ENCODE measurements around the gene ECM1.

Gene ECM1

GRCh38 chr1:150511985-150512660 lies 4.2 kb downstream of the ECM1 start:
- in situ Hi-C loops (cut with MboI; ENCODE audit: low sequenced_read_pairs), result no loop called here

GRCh38 chr1:150512846-150513245 lies 4.9 kb downstream of the ECM1 start:
- in situ Hi-C loops (cut with MboI; ENCODE audit: low sequenced_read_pairs), result no loop called here

GRCh38 chr1:150513351-150513791 lies 5.5 kb downstream of the ECM1 start:
- in situ Hi-C loops (cut with MboI; ENCODE audit: low sequenced_read_pairs), result no loop called here

GRCh38 chr1:150514260-150514659 lies 6.4 kb downstream of the ECM1 start:
- in situ Hi-C loops (cut with MboI; ENCODE audit: low sequenced_read_pairs), result no loop called here

- in situ Hi-C loops (cut with MboI; ENCODE audit: low sequenced_read_pairs), result no loop called here
Observed at GRCh38 chr1:150514913-150515327, 7.0 kb downstream of the ECM1 start.

GRCh38 chr1:150515328-150516049 lies 7.6 kb downstream of the ECM1 start, which contains the start of gene FALEC:
FALEC (plus strand) TSS chr1:150515752.
- in situ Hi-C loops (cut with MboI; ENCODE audit: low sequenced_read_pairs), result no loop called here

- in situ Hi-C loops (cut with MboI; ENCODE audit: low sequenced_read_pairs), result no loop called here
Observed at GRCh38 chr1:150516050-150516591, 8.2 kb downstream of the ECM1 start.

- in situ Hi-C loops (cut with MboI; ENCODE audit: low sequenced_read_pairs), result no loop called here
Observed at GRCh38 chr1:150516616-150517015, 8.7 kb downstream of the ECM1 start.

GRCh38 chr1:150521196-150521968 lies 13.5 kb downstream of the ECM1 start:
- in situ Hi-C loops (cut with MboI; ENCODE audit: low sequenced_read_pairs), result no loop called here

- in situ Hi-C loops (cut with MboI; ENCODE audit: low sequenced_read_pairs), result no loop called here
Observed at GRCh38 chr1:150525348-150525747, 17.4 kb downstream of the ECM1 start.

GRCh38 chr1:150528196-150528595 lies 20.3 kb downstream of the ECM1 start:
- in situ Hi-C loops (cut with MboI; ENCODE audit: low sequenced_read_pairs), result no loop called here

GRCh38 chr1:150529017-150529416 lies 21.1 kb downstream of the ECM1 start:
- in situ Hi-C loops (cut with MboI; ENCODE audit: low sequenced_read_pairs), result no loop called here

- in situ Hi-C loops (cut with MboI; ENCODE audit: low sequenced_read_pairs), result loop anchor here (10.0 kb wide), 1 partner anchor 276 kb away; the partner anchor contains the start of gene CA14
Observed at GRCh38 chr1:150530491-150531159, 22.7 kb downstream of the ECM1 start.

- in situ Hi-C loops (cut with MboI; ENCODE audit: low sequenced_read_pairs), result loop anchor here (10.0 kb wide), 1 partner anchor 278 kb away; the partner anchor contains the start of gene CA14
Observed at GRCh38 chr1:150532860-150533259, 25.0 kb downstream of the ECM1 start.

GRCh38 chr1:150534002-150534401 lies 26.1 kb downstream of the ECM1 start:
- in situ Hi-C loops (cut with MboI; ENCODE audit: low sequenced_read_pairs), result loop anchor here (10.0 kb wide), 1 partner anchor 279 kb away; the partner anchor contains the start of gene CA14

GRCh38 chr1:150535511-150536287 lies 27.8 kb downstream of the ECM1 start:
- in situ Hi-C loops (cut with MboI; ENCODE audit: low sequenced_read_pairs), result loop anchor here (10.0 kb wide), 1 partner anchor 281 kb away; the partner anchor contains the start of gene CA14

GRCh38 chr1:150536836-150537731 lies 29.2 kb downstream of the ECM1 start:
- in situ Hi-C loops (cut with MboI; ENCODE audit: low sequenced_read_pairs), result loop anchor here (10.0 kb wide), 1 partner anchor 282 kb away; the partner anchor contains the start of gene CA14

Data from HL-60/S4 (cell line).